ENCODE results near the gene JPT2. TPM values are rescaled to one million over a fixed set of nuclear protein-coding genes. Genes with fewer than 3 reads are reported as not detected.

The JPT2 gene
- polyA plus RNA-seq, 2 of the 4 experiments (the other 2 are of a cell fraction), result 97.6 to 139 TPM

DNA sequence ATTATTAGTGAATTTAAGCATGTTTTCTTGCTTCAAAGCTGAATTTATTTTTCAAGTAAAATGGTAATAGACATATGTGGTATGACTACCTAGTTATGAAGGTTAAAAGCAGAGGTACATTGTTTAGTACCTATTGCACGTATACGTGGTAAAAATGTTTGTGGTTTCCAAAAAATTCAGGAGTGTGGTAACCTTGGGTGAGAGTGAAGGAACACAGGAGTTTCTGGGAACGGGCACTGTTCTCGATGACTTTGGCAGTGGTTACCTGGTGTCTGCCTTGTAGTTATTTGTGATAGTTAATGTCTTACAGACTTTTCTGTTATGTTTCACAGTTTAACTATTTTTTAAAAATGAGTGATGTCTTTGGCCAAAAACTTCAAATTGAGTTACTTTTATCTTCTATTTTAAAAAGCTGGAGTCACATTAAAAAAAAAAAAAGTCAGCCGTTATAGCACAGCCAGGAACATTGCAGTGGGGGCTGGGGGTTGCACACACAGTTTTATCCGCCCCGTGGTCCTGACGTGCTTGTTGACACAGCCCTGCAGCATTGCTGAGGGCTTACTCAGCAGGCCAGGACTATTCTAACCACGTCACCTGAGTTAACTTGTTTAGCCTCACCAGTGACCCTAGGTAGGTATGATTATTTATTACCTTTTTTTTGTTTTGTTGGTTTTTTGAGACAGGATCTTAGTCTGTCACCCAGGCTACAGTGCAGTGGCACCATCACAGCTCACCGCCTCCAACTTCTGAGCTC is 10.9 kb downstream of the JPT2 start:
- DNase-seq (ENCODE audit: low read depth in 1 of 2, low spot score in 1 of 2), result peak; percentile 89 to 93
- ChIA-PET CTCF (interaction anchor here (1.4 to 5.3 kb wide), 4 partner anchors 12 to 35 kb away, joined by 4 to 72 read pairs (median 40); partner anchors contain the start of genes JPT2 and MAPK8IP3), POLR2A (interaction anchor here (1.3 kb wide), 1 partner anchor 17 kb away, joined by 7 read pairs; the partner anchor contains the start of gene MAPK8IP3)
- Histone ChIP-seq H3K9me3 (no peaks in the 10 kb centered on the region), H3K4me1 (peaks cover 69% of the 10 kb centered on the region), H3K4me2 (peak overlapping the region; percentile 79), H3K27ac (peak overlapping the region; percentile 85 to 95), H3K4me3 (peak overlapping the region; percentile 8; the same call in 1 of the 3 replicates)
- TF ChIP-seq, protein P1, sequence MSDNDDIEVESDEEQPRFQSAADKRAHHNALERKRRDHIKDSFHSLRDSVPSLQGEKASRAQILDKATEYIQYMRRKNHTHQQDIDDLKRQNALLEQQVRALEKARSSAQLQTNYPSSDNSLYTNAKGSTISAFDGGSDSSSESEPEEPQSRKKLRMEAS (IDR thresholded peaks at IDR 0.05), result peak; percentile 88
- TF ChIP-seq CEBPB (IDR thresholded peaks at IDR 0.05), result peak in 1 of 2 experiments; percentile 60; a peak in 2 of 4 replicates
- no peak for TF ChIP-seq PHF8 (IDR thresholded peaks at IDR 0.05; ENCODE audit: borderline replicate concordance, low read depth)
- TF ChIP-seq FOXS1 (CRISPR knock-in tag; IDR thresholded peaks at IDR 0.05), result peak; percentile 61; the same call in 1 of the 2 replicates
- no peak for TF ChIP-seq CBX2 (IDR thresholded peaks at IDR 0.05; ENCODE audit: borderline replicate concordance, low read depth)
- no peak for TF ChIP-seq KDM5A (IDR thresholded peaks at IDR 0.05)
- TF ChIP-seq, protein P2, sequence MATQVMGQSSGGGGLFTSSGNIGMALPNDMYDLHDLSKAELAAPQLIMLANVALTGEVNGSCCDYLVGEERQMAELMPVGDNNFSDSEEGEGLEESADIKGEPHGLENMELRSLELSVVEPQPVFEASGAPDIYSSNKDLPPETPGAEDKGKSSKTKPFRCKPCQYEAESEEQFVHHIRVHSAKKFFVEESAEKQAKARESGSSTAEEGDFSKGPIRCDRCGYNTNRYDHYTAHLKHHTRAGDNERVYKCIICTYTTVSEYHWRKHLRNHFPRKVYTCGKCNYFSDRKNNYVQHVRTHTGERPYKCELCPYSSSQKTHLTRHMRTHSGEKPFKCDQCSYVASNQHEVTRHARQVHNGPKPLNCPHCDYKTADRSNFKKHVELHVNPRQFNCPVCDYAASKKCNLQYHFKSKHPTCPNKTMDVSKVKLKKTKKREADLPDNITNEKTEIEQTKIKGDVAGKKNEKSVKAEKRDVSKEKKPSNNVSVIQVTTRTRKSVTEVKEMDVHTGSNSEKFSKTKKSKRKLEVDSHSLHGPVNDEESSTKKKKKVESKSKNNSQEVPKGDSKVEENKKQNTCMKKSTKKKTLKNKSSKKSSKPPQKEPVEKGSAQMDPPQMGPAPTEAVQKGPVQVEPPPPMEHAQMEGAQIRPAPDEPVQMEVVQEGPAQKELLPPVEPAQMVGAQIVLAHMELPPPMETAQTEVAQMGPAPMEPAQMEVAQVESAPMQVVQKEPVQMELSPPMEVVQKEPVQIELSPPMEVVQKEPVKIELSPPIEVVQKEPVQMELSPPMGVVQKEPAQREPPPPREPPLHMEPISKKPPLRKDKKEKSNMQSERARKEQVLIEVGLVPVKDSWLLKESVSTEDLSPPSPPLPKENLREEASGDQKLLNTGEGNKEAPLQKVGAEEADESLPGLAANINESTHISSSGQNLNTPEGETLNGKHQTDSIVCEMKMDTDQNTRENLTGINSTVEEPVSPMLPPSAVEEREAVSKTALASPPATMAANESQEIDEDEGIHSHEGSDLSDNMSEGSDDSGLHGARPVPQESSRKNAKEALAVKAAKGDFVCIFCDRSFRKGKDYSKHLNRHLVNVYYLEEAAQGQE (IDR thresholded peaks at IDR 0.05), result no peak
- peak; percentile 89 for TF ChIP-seq GATA3 (IDR thresholded peaks at IDR 0.05; ENCODE audit: borderline replicate concordance)
- no peak for TF ChIP-seq CBX8 (IDR thresholded peaks at IDR 0.05)
- peak; percentile 12; the same call in 1 of the 3 replicates for TF ChIP-seq SMC3 (IDR thresholded peaks at IDR 0.05)
- TF ChIP-seq, protein P3, sequence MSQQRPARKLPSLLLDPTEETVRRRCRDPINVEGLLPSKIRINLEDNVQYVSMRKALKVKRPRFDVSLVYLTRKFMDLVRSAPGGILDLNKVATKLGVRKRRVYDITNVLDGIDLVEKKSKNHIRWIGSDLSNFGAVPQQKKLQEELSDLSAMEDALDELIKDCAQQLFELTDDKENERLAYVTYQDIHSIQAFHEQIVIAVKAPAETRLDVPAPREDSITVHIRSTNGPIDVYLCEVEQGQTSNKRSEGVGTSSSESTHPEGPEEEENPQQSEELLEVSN (IDR thresholded peaks at IDR 0.05; ENCODE audit: borderline replicate concordance, low read depth), result 0 out of 2 replicates have a peak, but pooled peaks have one; percentile 19
- TF ChIP-seq BHLHE40 (IDR thresholded peaks at IDR 0.05; ENCODE audit: low read depth, low read length), result no peak
- peak; percentile 79 for TF ChIP-seq FOSL2 (IDR thresholded peaks at IDR 0.05)
- peak; percentile 94 for TF ChIP-seq FOSL2 (CRISPR knock-in tag; IDR thresholded peaks at IDR 0.05)
- TF ChIP-seq, protein P4, sequence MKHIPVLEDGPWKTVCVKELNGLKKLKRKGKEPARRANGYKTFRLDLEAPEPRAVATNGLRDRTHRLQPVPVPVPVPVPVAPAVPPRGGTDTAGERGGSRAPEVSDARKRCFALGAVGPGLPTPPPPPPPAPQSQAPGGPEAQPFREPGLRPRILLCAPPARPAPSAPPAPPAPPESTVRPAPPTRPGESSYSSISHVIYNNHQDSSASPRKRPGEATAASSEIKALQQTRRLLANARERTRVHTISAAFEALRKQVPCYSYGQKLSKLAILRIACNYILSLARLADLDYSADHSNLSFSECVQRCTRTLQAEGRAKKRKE (CRISPR knock-in tag; IDR thresholded peaks at IDR 0.05; ENCODE audit: low read depth), result peak; percentile 12; the same call in 1 of the 2 replicates
- no peak for TF ChIP-seq HOXB13 (CRISPR knock-in tag; IDR thresholded peaks at IDR 0.05; ENCODE audit: low read depth)
- peak; percentile 60 to 78; a peak in 4 of 5 replicates for TF ChIP-seq JUN (IDR thresholded peaks at IDR 0.05)
- TF ChIP-seq NPAS2 (CRISPR knock-in tag; IDR thresholded peaks at IDR 0.05; ENCODE audit: borderline replicate concordance), result no peak
- TF ChIP-seq JUNB (IDR thresholded peaks at IDR 0.05), result peak; percentile 85
- peak in 1 of 2 experiments; percentile 6; a peak in 1 of 5 replicates for TF ChIP-seq RAD21 (conservative IDR thresholded peaks at IDR 0.05 in 1 of 2, IDR thresholded peaks at IDR 0.05 in 1 of 2)
- TF ChIP-seq, protein P5, sequence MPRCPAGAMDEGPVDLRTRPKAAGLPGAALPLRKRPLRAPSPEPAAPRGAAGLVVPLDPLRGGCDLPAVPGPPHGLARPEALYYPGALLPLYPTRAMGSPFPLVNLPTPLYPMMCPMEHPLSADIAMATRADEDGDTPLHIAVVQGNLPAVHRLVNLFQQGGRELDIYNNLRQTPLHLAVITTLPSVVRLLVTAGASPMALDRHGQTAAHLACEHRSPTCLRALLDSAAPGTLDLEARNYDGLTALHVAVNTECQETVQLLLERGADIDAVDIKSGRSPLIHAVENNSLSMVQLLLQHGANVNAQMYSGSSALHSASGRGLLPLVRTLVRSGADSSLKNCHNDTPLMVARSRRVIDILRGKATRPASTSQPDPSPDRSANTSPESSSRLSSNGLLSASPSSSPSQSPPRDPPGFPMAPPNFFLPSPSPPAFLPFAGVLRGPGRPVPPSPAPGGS (IDR thresholded peaks at IDR 0.05), result no peak
- TF ChIP-seq TP53 (CRISPR knock-in tag; IDR thresholded peaks at IDR 0.05), result no peak
- no peak for TF ChIP-seq POLR2A (IDR thresholded peaks at IDR 0.05; ENCODE audit: low read length)
- peak; percentile 51 to 72; a peak in 2 of 5 replicates for TF ChIP-seq EP300 (IDR thresholded peaks at IDR 0.05)
- peak; percentile 73 to 83 for ATAC-seq
- FAIRE-seq, result peak; percentile 39
- WGBS (ENCODE audit: missing lambda C conversion rate), result 2% methylated on average over 10 of the region's 10 CpGs
